Duodenal mucosa (tissue), 2 donors: Measurements from ENCODE around the gene DPYSL3.

Experiments
- H3K27ac ChIP-seq: one replicate; pipeline ENCODE4 v1.7.0; 2013; ENCODE audit warnings: low read depth, low read length
- H3K27me3 ChIP-seq, 2 donors: one replicate each; pipeline ENCODE4 v1.7.0; 2013; ENCODE audit warnings: low read length in 2 of 2, control low read depth in 1 of 2; ENCODE audit not compliant: insufficient read depth in 2 of 2, control insufficient read depth in 1 of 2
- H3K36me3 ChIP-seq, 2 donors: one replicate each; pipeline ENCODE4 v1.7.0; 2013; ENCODE audit warnings: low read length in 2 of 2, control low read depth in 1 of 2; ENCODE audit not compliant: insufficient read depth in 2 of 2, control insufficient read depth in 1 of 2
- H3K4me1 ChIP-seq, 2 donors: one replicate each; pipeline ENCODE4 v1.7.0; 2013; ENCODE audit warnings: low read length in 2 of 2, control low read depth in 1 of 2; ENCODE audit not compliant: insufficient read depth in 2 of 2, control insufficient read depth in 1 of 2
- H3K4me3 ChIP-seq, 2 donors: one replicate each; pipeline ENCODE4 v1.7.0; 2013; ENCODE audit warnings: low read length in 2 of 2, low read depth in 1 of 2
- H3K9ac ChIP-seq, 2 donors: one replicate each; pipeline ENCODE4 v1.7.0; 2013; ENCODE audit warnings: low read length in 2 of 2, low read depth in 1 of 2
- H3K9me3 ChIP-seq, 2 donors: one replicate each; pipeline ENCODE4 v1.7.0; 2013; ENCODE audit warnings: low read length in 2 of 2, control low read depth in 1 of 2; ENCODE audit not compliant: control insufficient read depth in 1 of 2

DPYSL3 gene

GRCh38 chr5:147487031-147487750 is 22.7 kb downstream of the DPYSL3 start:
- Histone ChIP-seq H3K4me1 (peaks cover 0 to 5% of the 10 kb centered on the region in 2 donors), H3K9me3 (no peaks in the 10 kb centered on the region), H3K27ac (no peak overlapping the region), H3K4me3 (no peak overlapping the region), H3K27me3 (no peaks in the 10 kb centered on the region), H3K9ac (no peak overlapping the region), H3K36me3 (no peaks in the 10 kb centered on the region)

- H3K4me1 ChIP-seq = peaks cover 0 to 5% of the 10 kb centered on the region in 2 donors
- H3K9ac ChIP-seq = no peak overlapping the region
- H3K9me3 ChIP-seq = no peaks in the 10 kb centered on the region
- no peaks in the 10 kb centered on the region for H3K27me3 ChIP-seq
- no peak overlapping the region for H3K4me3 ChIP-seq
- H3K27ac ChIP-seq = no peak overlapping the region
- no peaks in the 10 kb centered on the region for H3K36me3 ChIP-seq
Observed at GRCh38 chr5:147485814-147486213, 24.1 kb downstream of the DPYSL3 start.

- Histone ChIP-seq H3K27me3 (no peaks in the 10 kb centered on the region), H3K9me3 (no peaks in the 10 kb centered on the region), H3K4me1 (peaks cover 0 to 7% of the 10 kb centered on the region in 2 donors), H3K27ac (peak overlapping the region; percentile 73), H3K36me3 (no peaks in the 10 kb centered on the region), H3K9ac (no peak overlapping the region), H3K4me3 (no peak overlapping the region)
Observed at GRCh38 chr5:147485046-147485445, 24.8 kb downstream of the DPYSL3 start.

- no peaks in the 10 kb centered on the region for H3K27me3 ChIP-seq
- no peaks in the 10 kb centered on the region for H3K36me3 ChIP-seq
- no peaks in the 10 kb centered on the region for H3K9me3 ChIP-seq
- peak overlapping the region; percentile 73 for H3K27ac ChIP-seq
- no peak overlapping the region for H3K4me3 ChIP-seq
- no peak overlapping the region for H3K9ac ChIP-seq
- H3K4me1 ChIP-seq = peaks cover 0 to 9% of the 10 kb centered on the region in 2 donors
Observed at GRCh38 chr5:147484708-147485020, 25.2 kb downstream of the DPYSL3 start.

GRCh38 chr5:147483961-147484707 is 25.7 kb downstream of the DPYSL3 start:
- no peaks in the 10 kb centered on the region for H3K9me3 ChIP-seq
- no peaks in the 10 kb centered on the region for H3K36me3 ChIP-seq
- no peak overlapping the region for H3K9ac ChIP-seq
- H3K27ac ChIP-seq = peak overlapping the region; percentile 73
- peaks cover 0 to 14% of the 10 kb centered on the region in 2 donors for H3K4me1 ChIP-seq
- H3K27me3 ChIP-seq = no peaks in the 10 kb centered on the region
- H3K4me3 ChIP-seq = no peak overlapping the region

GRCh38 chr5:147483188-147483790 is 26.6 kb downstream of the DPYSL3 start:
- Histone ChIP-seq H3K27me3 (no peaks in the 10 kb centered on the region), H3K27ac (no peak overlapping the region), H3K36me3 (no peaks in the 10 kb centered on the region), H3K4me3 (no peak overlapping the region), H3K9me3 (no peaks in the 10 kb centered on the region), H3K9ac (no peak overlapping the region), H3K4me1 (peaks cover 0 to 14% of the 10 kb centered on the region in 2 donors)

GRCh38 chr5:147482706-147483180 is 27.1 kb downstream of the DPYSL3 start:
- Histone ChIP-seq H3K36me3 (no peaks in the 10 kb centered on the region), H3K9me3 (no peaks in the 10 kb centered on the region), H3K27ac (no peak overlapping the region), H3K9ac (no peak overlapping the region), H3K4me3 (no peak overlapping the region), H3K27me3 (no peaks in the 10 kb centered on the region), H3K4me1 (peaks cover 0 to 14% of the 10 kb centered on the region in 2 donors)

- Histone ChIP-seq H3K27me3 (no peaks in the 10 kb centered on the region), H3K27ac (no peak overlapping the region), H3K9me3 (no peaks in the 10 kb centered on the region), H3K9ac (no peak overlapping the region), H3K36me3 (no peaks in the 10 kb centered on the region), H3K4me3 (no peak overlapping the region), H3K4me1 (peaks cover 0 to 14% of the 10 kb centered on the region in 2 donors)
Observed at GRCh38 chr5:147481874-147482705, 27.8 kb downstream of the DPYSL3 start.

GRCh38 chr5:147481376-147481775 is 28.5 kb downstream of the DPYSL3 start:
- H3K9me3 ChIP-seq = no peaks in the 10 kb centered on the region
- peaks cover 0 to 14% of the 10 kb centered on the region in 2 donors for H3K4me1 ChIP-seq
- no peak overlapping the region for H3K27ac ChIP-seq

More at GRCh38 chr5:147481376-147481775, 28.5 kb downstream of the DPYSL3 start:
- Histone ChIP-seq H3K27me3 (no peaks in the 10 kb centered on the region), H3K36me3 (no peaks in the 10 kb centered on the region), H3K4me3 (no peak overlapping the region), H3K9ac (no peak overlapping the region)
